ENCODE results near the gene VASP.
A peak's percentile ranks its signal among the peaks of the same experiment; 100 is the strongest.

VASP gene

GRCh38 chr19:45564131-45564780 lies 57.0 kb downstream of the VASP start:
- Histone ChIP-seq H3K27ac (ENCODE audit: low read depth, low read length) (no peak overlapping the region), H3K4me1 (ENCODE audit: control insufficient read depth, insufficient read depth, low read length, unreplicated experiment) (peaks cover 9% of the 10 kb centered on the region), H3K36me3 (ENCODE audit: insufficient read depth, low read length) (no peaks in the 10 kb centered on the region), H3K27me3 (ENCODE audit: insufficient read depth, low read length) (no peaks in the 10 kb centered on the region), H3K79me2 (ENCODE audit: control insufficient read depth, insufficient read depth, low read length, unreplicated experiment) (no peaks in the 10 kb centered on the region), H3K4me3 (ENCODE audit: low read depth, low read length) (no peak overlapping the region), H2AFZ (ENCODE audit: low read length, unreplicated experiment) (no peak overlapping the region)

- Histone ChIP-seq H3K36me3 (ENCODE audit: insufficient read depth, low read length) (no peaks in the 10 kb centered on the region), H3K27me3 (ENCODE audit: insufficient read depth, low read length) (no peaks in the 10 kb centered on the region), H3K27ac (ENCODE audit: low read depth, low read length) (no peak overlapping the region), H3K79me2 (ENCODE audit: control insufficient read depth, insufficient read depth, low read length, unreplicated experiment) (peaks cover 4% of the 10 kb centered on the region), H3K4me3 (ENCODE audit: low read depth, low read length) (no peak overlapping the region), H3K4me1 (ENCODE audit: control insufficient read depth, insufficient read depth, low read length, unreplicated experiment) (peaks cover 15% of the 10 kb centered on the region), H2AFZ (ENCODE audit: low read length, unreplicated experiment) (no peak overlapping the region)
Measured at GRCh38 chr19:45567609-45568008, 60.3 kb downstream of the VASP start.

GRCh38 chr19:45568732-45569131 lies 61.5 kb downstream of the VASP start:
- H3K4me3 ChIP-seq (ENCODE audit: low read depth, low read length) = no peak overlapping the region
- peaks cover 4% of the 10 kb centered on the region for H3K79me2 ChIP-seq (ENCODE audit: control insufficient read depth, insufficient read depth, low read length, unreplicated experiment)
- peak overlapping the region; percentile 68 for H3K27ac ChIP-seq (ENCODE audit: low read depth, low read length)
- H3K27me3 ChIP-seq (ENCODE audit: insufficient read depth, low read length) = no peaks in the 10 kb centered on the region
- H2AFZ ChIP-seq (ENCODE audit: low read length, unreplicated experiment) = no peak overlapping the region
- peaks cover 15% of the 10 kb centered on the region for H3K4me1 ChIP-seq (ENCODE audit: control insufficient read depth, insufficient read depth, low read length, unreplicated experiment)
- H3K36me3 ChIP-seq (ENCODE audit: insufficient read depth, low read length) = no peaks in the 10 kb centered on the region

GRCh38 chr19:45569619-45570421 lies 62.5 kb downstream of the VASP start:
- Histone ChIP-seq H3K4me1 (ENCODE audit: control insufficient read depth, insufficient read depth, low read length, unreplicated experiment) (peaks cover 15% of the 10 kb centered on the region), H2AFZ (ENCODE audit: low read length, unreplicated experiment) (no peak overlapping the region), H3K27me3 (ENCODE audit: insufficient read depth, low read length) (no peaks in the 10 kb centered on the region), H3K36me3 (ENCODE audit: insufficient read depth, low read length) (no peaks in the 10 kb centered on the region), H3K79me2 (ENCODE audit: control insufficient read depth, insufficient read depth, low read length, unreplicated experiment) (peaks cover 4% of the 10 kb centered on the region), H3K4me3 (ENCODE audit: low read depth, low read length) (no peak overlapping the region), H3K27ac (ENCODE audit: low read depth, low read length) (peak overlapping the region; percentile 68; the same call in 1 of the 2 replicates)

- H3K4me1 ChIP-seq (ENCODE audit: control insufficient read depth, insufficient read depth, low read length, unreplicated experiment) = peaks cover 18% of the 10 kb centered on the region
- no peak overlapping the region for H3K4me3 ChIP-seq (ENCODE audit: low read depth, low read length)
- H3K27ac ChIP-seq (ENCODE audit: low read depth, low read length) = no peak overlapping the region
- no peaks in the 10 kb centered on the region for H3K27me3 ChIP-seq (ENCODE audit: insufficient read depth, low read length)
- H3K79me2 ChIP-seq (ENCODE audit: control insufficient read depth, insufficient read depth, low read length, unreplicated experiment) = peaks cover 6% of the 10 kb centered on the region
- no peaks in the 10 kb centered on the region for H3K36me3 ChIP-seq (ENCODE audit: insufficient read depth, low read length)
- no peak overlapping the region for H2AFZ ChIP-seq (ENCODE audit: low read length, unreplicated experiment)
Measured at GRCh38 chr19:45571457-45572220, 64.4 kb downstream of the VASP start.

GRCh38 chr19:45574526-45574925 lies 67.2 kb downstream of the VASP start:
- peaks cover 21% of the 10 kb centered on the region for H3K4me1 ChIP-seq (ENCODE audit: control insufficient read depth, insufficient read depth, low read length, unreplicated experiment)
- no peak overlapping the region for H2AFZ ChIP-seq (ENCODE audit: low read length, unreplicated experiment)
- no peak overlapping the region for H3K4me3 ChIP-seq (ENCODE audit: low read depth, low read length)
- no peaks in the 10 kb centered on the region for H3K36me3 ChIP-seq (ENCODE audit: insufficient read depth, low read length)
- H3K27me3 ChIP-seq (ENCODE audit: insufficient read depth, low read length) = no peaks in the 10 kb centered on the region
- no peak overlapping the region for H3K27ac ChIP-seq (ENCODE audit: low read depth, low read length)
- H3K79me2 ChIP-seq (ENCODE audit: control insufficient read depth, insufficient read depth, low read length, unreplicated experiment) = peaks cover 4% of the 10 kb centered on the region

- Histone ChIP-seq H3K36me3 (ENCODE audit: insufficient read depth, low read length) (no peaks in the 10 kb centered on the region), H3K27ac (ENCODE audit: low read depth, low read length) (no peak overlapping the region), H3K4me3 (ENCODE audit: low read depth, low read length) (no peak overlapping the region), H3K27me3 (ENCODE audit: insufficient read depth, low read length) (no peaks in the 10 kb centered on the region), H2AFZ (ENCODE audit: low read length, unreplicated experiment) (no peak overlapping the region), H3K4me1 (ENCODE audit: control insufficient read depth, insufficient read depth, low read length, unreplicated experiment) (peaks cover 18% of the 10 kb centered on the region), H3K79me2 (ENCODE audit: control insufficient read depth, insufficient read depth, low read length, unreplicated experiment) (peaks cover 2% of the 10 kb centered on the region)
Measured at GRCh38 chr19:45575216-45575615, 67.9 kb downstream of the VASP start.
